ENCODE data around the gene HEATR5B.

DNA sequence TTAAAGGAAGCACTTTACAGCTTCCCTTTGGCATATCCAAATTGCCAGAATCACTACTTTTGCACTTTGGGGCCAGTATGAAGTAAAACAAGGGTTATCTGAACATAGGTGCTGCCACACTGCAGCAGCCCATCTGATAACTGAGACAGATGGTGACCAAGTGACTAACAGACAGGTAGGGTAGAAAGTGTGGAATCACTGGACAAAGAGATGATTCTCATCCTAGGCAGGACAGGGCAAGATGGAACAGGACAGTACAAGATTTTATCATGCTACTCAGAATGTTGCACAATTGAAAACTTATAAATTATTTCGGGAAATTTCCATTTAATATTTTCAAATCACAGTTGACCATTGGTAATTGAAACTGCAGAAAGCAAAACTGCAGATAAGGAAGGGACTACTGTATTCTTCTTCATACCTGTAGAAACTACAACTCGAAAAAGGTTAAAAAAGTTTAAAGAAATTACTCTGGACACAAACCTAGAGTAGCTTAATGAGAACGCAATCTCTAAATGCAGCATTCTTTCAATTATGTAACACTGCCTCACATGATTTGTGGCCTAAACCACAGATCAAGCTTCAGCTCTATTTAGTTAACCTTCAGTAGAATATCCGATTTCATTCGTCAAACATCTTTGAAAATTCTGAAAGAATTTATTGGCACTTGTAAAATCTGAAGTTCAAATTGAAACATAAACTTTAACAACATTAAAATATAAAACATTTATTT, 31.4 kb downstream of the HEATR5B start:
- TF ChIP-seq, protein P1, sequence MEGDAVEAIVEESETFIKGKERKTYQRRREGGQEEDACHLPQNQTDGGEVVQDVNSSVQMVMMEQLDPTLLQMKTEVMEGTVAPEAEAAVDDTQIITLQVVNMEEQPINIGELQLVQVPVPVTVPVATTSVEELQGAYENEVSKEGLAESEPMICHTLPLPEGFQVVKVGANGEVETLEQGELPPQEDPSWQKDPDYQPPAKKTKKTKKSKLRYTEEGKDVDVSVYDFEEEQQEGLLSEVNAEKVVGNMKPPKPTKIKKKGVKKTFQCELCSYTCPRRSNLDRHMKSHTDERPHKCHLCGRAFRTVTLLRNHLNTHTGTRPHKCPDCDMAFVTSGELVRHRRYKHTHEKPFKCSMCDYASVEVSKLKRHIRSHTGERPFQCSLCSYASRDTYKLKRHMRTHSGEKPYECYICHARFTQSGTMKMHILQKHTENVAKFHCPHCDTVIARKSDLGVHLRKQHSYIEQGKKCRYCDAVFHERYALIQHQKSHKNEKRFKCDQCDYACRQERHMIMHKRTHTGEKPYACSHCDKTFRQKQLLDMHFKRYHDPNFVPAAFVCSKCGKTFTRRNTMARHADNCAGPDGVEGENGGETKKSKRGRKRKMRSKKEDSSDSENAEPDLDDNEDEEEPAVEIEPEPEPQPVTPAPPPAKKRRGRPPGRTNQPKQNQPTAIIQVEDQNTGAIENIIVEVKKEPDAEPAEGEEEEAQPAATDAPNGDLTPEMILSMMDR (optimal IDR thresholded peaks at IDR 0.05 in 1 of 3, IDR thresholded peaks at IDR 0.05 in 1 of 3, conservative IDR thresholded peaks at IDR 0.05 in 1 of 3; ENCODE audit: extremely low read depth in 1 of 3, insufficient read depth in 2 of 3, low read length in 3 of 3): no peak
- no peak for TF ChIP-seq EZH2 (IDR thresholded peaks at IDR 0.05; ENCODE audit: low read length)
